Fibroblast of villous mesenchyme (primary cell): ENCODE measurements around the gene VASH2. TPM values are rescaled to one million over a fixed set of nuclear protein-coding genes. Genes with fewer than 3 reads are reported as not detected.

Experiments
- DNase-seq: peaks from one replicate; pipeline ENCODE4 v3.0.0-alpha.2; 2010; ENCODE audit warnings: low read depth
- H3K4me3 ChIP-seq: 2 replicates; pipeline ENCODE4 v1.5.1; 2011; ENCODE audit warnings: low read depth, mild to moderate bottlenecking, low read length
- total RNA-seq: library from RNA; depleted of rRNA; stranded (reverse); fragments of >200 nt; gene quantifications from 2 replicates; pipeline ENCODE4 v1.2.3, GENCODE V29; 2012
- TF ChIP-seq, protein P1 (sequence below): IDR thresholded peaks from 2 replicates; pipeline ENCODE4 v1.5.1; 2012; ENCODE audit warnings: low read depth, mild to moderate bottlenecking, low read length; ENCODE audit not compliant: insufficient read depth

VASH2 gene
- total RNA-seq, 1 donor = 0.43 TPM

DNA sequence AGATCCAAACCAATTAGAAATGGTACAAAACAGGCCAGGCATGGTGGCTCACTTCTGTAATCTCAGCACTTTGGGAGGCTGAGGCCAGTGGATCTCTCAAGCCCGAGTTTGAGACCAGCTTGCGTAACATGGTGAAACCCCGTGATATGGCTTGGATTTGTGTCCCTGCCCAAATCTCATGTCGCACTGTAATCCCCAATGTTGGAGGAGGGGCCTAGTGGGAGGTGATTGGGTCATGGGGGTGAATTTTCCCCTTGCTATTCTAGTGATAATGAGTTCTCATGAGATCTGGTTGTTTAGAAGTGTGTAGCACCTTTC lies 7.0 kb upstream of the VASH2 start:
- TF ChIP-seq, protein P1, sequence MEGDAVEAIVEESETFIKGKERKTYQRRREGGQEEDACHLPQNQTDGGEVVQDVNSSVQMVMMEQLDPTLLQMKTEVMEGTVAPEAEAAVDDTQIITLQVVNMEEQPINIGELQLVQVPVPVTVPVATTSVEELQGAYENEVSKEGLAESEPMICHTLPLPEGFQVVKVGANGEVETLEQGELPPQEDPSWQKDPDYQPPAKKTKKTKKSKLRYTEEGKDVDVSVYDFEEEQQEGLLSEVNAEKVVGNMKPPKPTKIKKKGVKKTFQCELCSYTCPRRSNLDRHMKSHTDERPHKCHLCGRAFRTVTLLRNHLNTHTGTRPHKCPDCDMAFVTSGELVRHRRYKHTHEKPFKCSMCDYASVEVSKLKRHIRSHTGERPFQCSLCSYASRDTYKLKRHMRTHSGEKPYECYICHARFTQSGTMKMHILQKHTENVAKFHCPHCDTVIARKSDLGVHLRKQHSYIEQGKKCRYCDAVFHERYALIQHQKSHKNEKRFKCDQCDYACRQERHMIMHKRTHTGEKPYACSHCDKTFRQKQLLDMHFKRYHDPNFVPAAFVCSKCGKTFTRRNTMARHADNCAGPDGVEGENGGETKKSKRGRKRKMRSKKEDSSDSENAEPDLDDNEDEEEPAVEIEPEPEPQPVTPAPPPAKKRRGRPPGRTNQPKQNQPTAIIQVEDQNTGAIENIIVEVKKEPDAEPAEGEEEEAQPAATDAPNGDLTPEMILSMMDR = no peak
- H3K4me3 ChIP-seq = no peak overlapping the region
- no peak for DNase-seq

DNA sequence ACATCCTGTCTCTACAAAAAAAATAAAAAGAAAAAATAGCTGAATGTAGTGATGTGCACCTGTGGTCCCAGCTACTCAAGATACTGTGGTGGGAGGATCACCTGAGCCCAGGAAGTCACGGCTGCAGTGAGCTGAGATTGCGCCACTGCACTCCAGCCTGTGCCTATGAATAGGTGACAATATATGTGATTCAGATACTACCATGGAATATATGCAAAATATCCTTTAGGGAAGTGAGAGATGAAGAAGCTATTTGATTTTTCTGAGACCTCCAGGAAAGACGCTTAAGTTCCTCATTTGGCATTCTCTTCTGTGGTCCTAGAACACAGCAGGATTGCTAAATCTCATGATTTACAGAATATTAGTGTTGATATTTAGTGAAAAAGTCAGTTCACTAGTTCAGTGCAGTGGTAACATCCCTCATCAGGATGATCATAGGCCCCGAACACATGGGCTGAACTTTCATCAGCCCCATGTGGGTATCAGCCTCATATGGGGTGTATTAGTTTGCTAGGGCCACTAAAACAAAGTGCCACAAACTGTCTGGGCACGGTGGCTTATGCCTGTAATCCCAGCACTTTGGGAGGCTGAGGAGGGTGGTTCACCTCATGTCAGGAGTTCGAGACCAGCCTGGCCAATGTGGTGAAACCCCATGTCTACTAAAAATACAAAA lies 6.0 kb upstream of the VASH2 start:
- TF ChIP-seq, protein P1 = no peak
- no peak for DNase-seq
- no peak overlapping the region for H3K4me3 ChIP-seq

DNA sequence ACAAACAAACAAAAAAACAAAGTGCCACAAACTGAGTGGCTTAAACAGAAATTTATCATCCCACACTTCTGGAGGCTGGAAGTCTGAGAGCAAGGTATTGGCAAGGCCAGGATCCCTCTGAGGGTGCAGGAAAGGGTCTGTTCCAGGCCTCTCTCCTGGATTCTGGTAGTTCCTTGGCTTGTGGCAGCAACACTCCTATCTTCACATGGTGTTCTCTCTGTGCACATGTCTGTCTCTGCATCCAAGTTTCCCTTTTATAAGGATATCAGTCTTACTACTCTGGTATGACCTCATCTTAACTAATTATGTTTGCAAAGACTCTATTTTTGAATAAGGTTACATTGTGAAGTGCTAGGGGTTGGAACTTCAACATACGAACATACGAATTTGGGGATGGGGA lies 5.3 kb upstream of the VASH2 start:
- no peak overlapping the region for H3K4me3 ChIP-seq
- TF ChIP-seq, protein P1 = no peak
- DNase-seq = no peak

DNA sequence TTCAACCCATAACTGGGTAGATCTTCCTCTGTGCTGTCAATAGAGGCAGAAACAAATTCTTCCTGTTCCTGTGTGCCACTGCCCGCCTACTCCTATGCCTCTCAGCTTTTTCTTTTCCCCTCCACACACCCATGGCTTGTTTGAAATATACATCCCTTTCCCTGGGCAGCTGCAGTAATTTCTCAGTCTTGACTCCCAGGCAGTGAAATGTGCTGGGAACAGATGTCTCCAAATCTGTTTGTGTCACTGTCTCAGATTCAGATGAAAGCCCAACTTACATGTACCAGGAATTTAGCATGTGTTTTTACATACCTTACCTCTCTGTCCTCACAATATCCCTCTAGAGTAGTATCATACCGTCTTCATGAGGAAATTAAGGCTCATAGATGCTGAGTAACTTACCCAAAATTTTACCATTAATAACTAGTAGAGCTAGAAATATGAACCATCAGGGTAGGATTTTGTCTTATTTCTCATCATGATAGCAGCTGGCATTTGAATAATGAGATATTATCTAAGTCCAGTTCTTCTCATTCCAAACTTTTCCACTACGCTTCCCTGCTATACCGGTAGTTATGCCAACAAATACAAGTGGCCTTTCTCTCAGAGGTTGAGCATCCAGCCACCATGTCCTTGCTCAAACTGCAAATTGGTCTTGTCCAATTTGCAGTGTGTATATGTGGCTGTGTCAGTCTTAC lies 4.7 kb upstream of the VASH2 start:
- H3K4me3 ChIP-seq = no peak overlapping the region
- DNase-seq = no peak
- TF ChIP-seq, protein P1 = no peak

DNA sequence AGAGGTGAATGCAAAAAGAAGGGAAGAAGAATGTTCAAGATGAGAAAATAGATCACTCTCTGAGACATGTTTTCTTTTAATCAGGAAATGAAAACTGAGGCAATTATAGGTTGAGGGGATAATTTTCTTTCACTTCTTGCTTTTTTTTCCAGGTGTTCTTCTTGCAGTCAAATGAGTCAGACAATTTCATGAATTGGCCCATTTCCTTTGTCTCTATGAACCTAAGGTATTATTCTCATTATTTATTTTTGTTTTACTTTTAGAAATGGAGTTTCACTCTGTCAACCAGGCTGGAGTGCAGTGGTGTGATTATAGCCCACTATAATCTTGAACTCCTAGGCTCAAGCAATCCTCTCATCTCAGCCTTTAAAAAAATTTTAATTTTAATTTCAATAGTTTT lies 3.5 kb upstream of the VASH2 start:
- H3K4me3 ChIP-seq = no peak overlapping the region
- DNase-seq = no peak
- TF ChIP-seq, protein P1 = no peak

DNA sequence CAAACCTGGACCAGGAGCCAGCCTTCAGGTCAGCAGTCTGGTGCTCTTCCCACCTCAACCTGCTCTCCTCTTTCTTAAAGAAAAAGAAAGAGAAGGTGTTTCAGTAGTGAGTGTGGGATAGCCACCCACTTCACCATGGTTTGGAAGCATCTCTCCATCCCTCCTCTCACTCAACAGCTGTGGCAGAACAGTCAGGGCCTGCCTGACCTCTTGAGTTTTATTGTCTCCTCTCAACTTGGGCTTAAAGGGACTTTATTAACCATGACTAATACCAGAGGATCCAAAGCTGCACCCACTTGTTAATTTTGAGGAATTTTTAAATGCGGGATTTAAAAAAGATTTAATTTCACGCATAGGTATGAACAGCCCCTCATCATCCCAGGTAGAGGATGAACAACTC lies 570 bp upstream of the VASH2 start:
- TF ChIP-seq, protein P1 = no peak
- DNase-seq = no peak

More for the DNA sequence above, 570 bp upstream of the VASH2 start:
- H3K4me3 ChIP-seq = peak overlapping the region; percentile 64
